ENCODE data around the gene TADA1.

The TADA1 gene

DNA sequence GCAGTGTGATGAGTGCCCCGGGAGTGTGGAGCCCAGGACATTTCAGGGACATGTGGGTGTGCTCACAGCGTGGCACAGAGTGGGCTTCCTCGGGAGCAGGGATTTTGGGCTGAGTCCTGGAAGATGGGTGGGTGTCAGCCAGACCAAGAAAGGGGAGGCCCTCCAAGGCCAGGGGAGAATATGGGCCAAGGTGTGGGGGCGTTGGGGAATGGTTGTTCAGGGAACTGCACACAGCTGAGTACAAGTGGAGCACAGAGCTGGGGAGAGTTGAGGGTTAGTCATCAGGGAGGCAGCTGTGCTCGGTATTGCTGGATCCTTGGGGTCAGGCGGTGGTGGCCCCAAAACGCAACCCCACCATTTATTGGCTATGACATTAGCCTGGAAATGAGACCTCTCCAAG, 31.3 kb downstream of the TADA1 start:
- DNase-seq (ENCODE audit: low read depth): no peak
- H3K4me3 ChIP-seq (ENCODE audit: low read length): no peak overlapping the region
- TF ChIP-seq, protein P1, sequence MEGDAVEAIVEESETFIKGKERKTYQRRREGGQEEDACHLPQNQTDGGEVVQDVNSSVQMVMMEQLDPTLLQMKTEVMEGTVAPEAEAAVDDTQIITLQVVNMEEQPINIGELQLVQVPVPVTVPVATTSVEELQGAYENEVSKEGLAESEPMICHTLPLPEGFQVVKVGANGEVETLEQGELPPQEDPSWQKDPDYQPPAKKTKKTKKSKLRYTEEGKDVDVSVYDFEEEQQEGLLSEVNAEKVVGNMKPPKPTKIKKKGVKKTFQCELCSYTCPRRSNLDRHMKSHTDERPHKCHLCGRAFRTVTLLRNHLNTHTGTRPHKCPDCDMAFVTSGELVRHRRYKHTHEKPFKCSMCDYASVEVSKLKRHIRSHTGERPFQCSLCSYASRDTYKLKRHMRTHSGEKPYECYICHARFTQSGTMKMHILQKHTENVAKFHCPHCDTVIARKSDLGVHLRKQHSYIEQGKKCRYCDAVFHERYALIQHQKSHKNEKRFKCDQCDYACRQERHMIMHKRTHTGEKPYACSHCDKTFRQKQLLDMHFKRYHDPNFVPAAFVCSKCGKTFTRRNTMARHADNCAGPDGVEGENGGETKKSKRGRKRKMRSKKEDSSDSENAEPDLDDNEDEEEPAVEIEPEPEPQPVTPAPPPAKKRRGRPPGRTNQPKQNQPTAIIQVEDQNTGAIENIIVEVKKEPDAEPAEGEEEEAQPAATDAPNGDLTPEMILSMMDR (conservative IDR thresholded peaks at IDR 0.05; ENCODE audit: low read depth, low read length): no peak

DNA sequence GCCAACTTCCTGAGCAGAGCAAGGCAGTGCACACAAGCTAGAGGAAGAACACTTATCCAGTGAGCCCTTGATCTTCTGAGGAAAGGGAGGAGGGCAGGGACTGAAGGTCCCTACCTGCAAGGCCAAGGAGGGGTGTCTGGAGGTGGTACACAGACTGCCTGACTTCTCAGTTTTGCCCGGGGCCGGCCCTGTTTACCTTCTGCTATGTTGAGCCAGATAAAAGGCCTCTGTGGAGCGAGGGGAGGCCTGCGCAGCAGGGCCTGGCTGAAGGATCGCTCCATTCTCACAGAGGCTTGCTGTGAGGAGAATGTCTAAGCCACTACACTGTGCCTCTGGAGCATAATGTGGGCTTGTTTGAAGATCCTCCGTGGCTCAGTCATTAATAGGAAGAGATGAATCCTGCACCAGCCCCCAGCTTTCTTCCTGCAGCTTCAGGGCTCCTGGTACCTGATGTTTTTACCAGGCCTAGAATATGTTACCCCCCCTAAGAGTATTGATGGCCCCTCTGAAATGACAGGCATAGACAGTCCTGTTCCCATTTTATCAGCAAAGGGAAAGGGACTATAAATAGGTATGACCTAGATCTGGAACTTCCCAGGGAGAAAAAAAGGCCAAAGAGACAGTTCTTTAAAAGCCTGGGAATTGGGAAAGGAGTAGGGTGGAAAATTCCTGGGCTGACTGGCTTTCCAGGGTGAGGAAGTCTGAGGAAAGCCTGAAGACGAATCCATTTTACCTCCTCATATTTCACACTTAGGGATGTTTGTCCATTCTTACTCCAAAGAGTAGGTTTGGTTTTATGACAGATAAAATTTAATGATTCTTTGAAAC, 32.1 kb downstream of the TADA1 start:
- no peak overlapping the region for H3K4me3 ChIP-seq (ENCODE audit: low read length)
- TF ChIP-seq, protein P1 (conservative IDR thresholded peaks at IDR 0.05; ENCODE audit: low read depth, low read length): no peak
- DNase-seq (ENCODE audit: low read depth): no peak

DNA sequence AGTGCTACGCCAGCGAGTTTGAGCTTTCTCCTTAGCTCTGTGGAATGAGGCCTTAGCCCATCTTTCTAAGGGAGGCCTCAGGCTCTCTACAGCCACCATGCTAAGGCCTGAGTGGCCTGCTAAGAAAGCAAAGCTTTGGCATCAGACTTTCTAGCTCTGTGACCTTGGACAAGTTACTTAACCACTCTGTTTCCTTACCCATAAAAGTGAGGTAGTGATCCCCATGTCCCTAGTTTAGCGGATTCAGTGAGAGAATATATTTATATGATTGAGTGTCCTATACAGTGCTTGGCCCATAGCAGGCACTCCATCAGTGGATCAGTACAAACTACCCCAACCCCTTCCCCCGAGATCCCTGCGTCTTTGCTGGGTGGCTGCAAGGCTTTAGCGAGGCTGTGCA, 32.7 kb downstream of the TADA1 start:
- no peak overlapping the region for H3K4me3 ChIP-seq (ENCODE audit: low read length)
- no peak for DNase-seq (ENCODE audit: low read depth)
- TF ChIP-seq, protein P1 (conservative IDR thresholded peaks at IDR 0.05; ENCODE audit: low read depth, low read length): no peak

DNA sequence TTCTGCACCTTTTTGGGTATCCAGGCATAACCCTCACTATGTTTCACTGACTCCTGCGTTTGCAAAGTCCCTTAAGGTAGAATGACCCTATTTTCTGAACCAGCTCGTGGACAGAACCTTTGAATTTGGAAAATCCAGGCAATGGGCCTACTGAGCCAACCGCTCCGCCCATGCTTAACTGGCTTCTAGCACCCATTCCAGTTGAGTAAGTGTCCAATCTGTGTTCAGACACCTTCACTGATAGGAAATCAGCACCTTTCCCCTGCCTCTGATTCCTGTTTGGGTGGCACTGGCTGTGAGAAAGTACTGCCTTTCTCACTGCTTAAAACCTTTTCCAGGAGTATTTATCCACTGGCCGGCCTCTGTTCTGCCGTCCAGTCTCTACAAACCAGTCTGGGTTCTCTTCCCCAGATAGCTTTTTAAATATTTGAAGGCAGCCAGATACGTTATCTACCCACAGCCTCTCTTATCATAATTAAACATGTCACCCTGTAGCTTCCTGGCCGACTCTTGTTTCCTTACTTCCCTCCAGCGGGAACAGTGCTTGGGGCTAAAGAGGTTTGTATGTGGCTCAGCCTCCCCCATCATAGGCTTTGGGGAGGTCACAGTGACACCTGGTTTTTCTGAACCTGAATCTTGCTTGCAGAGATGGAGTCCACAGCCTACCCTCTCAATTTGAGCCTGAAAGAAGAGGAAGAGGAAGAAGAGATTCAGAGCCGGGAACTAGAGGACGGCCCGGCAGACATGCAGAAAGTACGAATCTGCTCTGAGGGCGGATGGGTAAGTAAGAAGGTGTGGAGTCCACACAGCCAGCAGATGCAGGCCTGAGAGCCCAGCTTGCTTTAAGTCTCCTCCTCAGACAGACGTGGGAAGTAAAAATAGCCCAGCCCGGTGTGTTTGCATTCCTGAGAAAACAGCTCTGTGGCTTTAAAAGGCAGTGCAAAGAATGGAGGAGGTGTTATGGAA, 35.5 kb downstream of the TADA1 start:
- peak overlapping the region; percentile 73 for H3K4me3 ChIP-seq (ENCODE audit: low read length)
- DNase-seq (ENCODE audit: low read depth): no peak
- TF ChIP-seq, protein P1 (conservative IDR thresholded peaks at IDR 0.05; ENCODE audit: low read depth, low read length): no peak

DNA sequence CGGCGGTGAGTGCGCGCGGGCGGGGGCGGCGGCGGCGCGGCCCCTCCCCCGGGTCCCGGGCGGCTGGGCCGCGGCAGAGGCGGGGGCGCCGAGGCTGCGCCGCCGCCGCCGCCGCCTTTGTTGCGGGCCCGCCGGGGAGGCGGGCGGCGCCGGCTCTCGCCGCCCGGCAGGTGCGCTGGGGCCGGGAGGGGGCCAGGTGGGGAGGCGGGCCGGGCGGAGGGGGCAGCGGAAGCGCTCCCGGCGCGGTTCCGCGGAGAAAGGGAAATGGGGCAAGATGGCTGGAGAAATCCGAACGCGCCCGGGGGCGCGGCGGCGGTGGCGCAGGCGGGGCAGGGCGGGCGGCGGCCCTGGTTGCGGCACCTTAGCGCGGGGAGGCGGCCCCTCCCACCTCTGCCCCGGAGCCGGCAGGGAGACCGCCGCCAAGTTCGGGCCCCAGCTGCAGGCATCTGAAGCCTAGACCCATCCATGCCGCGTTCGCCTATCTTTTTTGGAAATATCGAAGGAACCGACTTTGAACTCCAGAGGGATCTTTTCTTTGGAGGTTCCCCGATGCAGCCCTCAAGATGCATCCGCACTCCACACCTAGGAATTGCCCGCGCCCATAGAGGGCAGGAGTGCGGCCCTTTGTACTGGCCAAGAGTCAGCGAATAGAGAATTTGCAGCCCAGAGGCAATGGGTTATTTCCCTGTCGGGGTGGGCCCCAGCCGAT, 36.3 kb downstream of the TADA1 start:
- TF ChIP-seq, protein P1 (conservative IDR thresholded peaks at IDR 0.05; ENCODE audit: low read depth, low read length): peak; percentile 41
- no peak for DNase-seq (ENCODE audit: low read depth)
- peak overlapping the region; percentile 73 for H3K4me3 ChIP-seq (ENCODE audit: low read length)

DNA sequence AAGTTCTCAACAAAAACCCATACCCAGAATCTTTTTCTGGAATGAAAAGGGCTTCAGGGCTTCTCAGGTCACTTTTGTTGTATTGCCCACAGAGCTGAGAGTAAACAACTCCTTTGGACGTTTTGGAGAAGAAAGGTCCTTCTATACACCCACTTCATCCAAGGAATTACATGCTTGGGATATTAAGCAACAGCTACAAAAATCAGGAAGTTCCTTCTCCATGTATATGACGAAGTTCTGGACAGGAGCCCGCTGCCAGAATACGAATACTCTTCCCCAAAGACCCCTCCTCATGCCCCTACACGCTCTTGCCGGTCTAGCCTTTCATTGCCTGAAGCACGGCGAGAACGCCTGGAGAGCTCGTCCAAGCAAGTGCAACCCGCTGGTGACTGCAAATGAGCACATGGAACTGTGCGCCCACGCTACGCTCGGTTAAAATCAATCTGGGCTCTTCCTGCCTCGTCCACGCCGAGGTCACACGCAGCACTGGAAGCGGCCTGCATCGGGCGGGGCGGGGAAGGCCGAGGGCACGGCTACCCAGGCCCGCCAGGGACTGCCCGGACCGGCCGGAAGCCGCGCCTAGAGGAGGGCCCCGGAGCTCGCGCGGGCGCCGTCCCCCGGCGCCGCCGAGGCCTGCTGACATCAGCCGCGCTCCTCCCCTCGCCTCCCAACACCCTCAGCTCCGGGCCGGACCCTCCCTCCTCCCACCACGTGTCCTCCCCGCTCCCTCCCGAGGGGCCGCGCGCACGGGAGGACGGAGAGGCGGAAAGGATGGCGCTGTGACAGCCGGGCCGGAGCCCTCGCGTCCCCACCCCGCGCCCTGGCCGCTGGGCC, 37.1 kb downstream of the TADA1 start, which contains the start of gene POGK:
POGK (plus strand) TSS at position 710 of the 834 bp plus-strand sequence. CDS start 1,482 bp downstream, outside the sequence.
- peak within 1 kb of the TSS; percentile 73 for H3K4me3 ChIP-seq (ENCODE audit: low read length)
- TF ChIP-seq, protein P1 (conservative IDR thresholded peaks at IDR 0.05; ENCODE audit: low read depth, low read length): no peak
- DNase-seq (ENCODE audit: low read depth): peak; percentile 81

All from retinal pigment epithelial cell (primary cell).